DOHH2 (cell line): ENCODE results near the gene FAM107A.

Experiments used
- EZH2phosphoT487 ChIP-seq: fragments of 200-600 bp; sonication (generic); IDR thresholded peaks from 2 replicates; pipeline ENCODE4 v1.6.1; 2017; ENCODE audit warnings: borderline replicate concordance, mild to moderate bottlenecking, antibody characterized with exemption, low read length, moderate library complexity, mixed read lengths
- TF ChIP-seq, protein P1 (sequence below): fragments of 200-600 bp; sonication (generic); IDR thresholded peaks from one replicate; pipeline ENCODE4 v1.5.1; 2014; ENCODE audit warnings: antibody characterized with exemption, mild to moderate bottlenecking, low read depth, low read length; ENCODE audit not compliant: poor library complexity, severe bottlenecking

DNA sequence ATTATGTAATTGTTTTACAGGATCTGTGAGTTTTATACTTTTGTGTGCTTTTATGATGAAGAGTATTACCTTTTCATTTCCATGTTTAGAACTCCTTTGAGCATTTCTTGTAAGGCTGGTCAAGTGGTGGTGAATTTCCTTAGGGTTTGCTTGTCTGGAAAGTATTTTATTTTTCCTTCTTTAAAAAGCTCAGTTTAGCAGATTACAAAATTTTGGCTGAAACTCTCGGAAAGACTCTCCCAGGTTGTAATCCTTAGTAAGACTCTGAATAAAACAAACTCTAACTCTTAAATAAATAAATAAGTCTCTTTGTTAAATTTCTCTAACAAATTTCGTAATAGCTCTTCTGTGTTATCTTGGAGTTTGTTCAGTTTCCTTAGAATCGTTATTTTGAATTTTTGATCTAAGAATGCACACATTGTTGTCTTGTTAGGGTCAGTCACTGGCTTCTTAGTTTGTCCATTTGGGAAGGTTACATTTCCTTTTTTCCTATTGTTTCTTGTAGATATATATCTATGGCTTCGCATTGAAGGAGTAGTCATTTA lies 25.5 kb downstream of the FAM107A start:
- TF ChIP-seq, protein P1, sequence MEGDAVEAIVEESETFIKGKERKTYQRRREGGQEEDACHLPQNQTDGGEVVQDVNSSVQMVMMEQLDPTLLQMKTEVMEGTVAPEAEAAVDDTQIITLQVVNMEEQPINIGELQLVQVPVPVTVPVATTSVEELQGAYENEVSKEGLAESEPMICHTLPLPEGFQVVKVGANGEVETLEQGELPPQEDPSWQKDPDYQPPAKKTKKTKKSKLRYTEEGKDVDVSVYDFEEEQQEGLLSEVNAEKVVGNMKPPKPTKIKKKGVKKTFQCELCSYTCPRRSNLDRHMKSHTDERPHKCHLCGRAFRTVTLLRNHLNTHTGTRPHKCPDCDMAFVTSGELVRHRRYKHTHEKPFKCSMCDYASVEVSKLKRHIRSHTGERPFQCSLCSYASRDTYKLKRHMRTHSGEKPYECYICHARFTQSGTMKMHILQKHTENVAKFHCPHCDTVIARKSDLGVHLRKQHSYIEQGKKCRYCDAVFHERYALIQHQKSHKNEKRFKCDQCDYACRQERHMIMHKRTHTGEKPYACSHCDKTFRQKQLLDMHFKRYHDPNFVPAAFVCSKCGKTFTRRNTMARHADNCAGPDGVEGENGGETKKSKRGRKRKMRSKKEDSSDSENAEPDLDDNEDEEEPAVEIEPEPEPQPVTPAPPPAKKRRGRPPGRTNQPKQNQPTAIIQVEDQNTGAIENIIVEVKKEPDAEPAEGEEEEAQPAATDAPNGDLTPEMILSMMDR: no peak
- TF ChIP-seq EZH2phosphoT487: no peak
